GM23338 (cell line): ENCODE measurements around the gene C4orf17. TPM values are rescaled to one million over a fixed set of nuclear protein-coding genes. Genes with fewer than 3 reads are reported as not detected.

Experiments used
- ATAC-seq: fragments of 200-7000 bp; cut with Tn5 transposase; 3 replicates; pipeline ENCODE4 v1.9.1; 2020
- DNase-seq: peaks from one replicate; pipeline ENCODE4 v3.0.0-alpha.2; 2015; ENCODE audit warnings: low spot score
- H2AFZ ChIP-seq: fragments of 200-600 bp; sonication (generic); 2 replicates; pipeline ENCODE4 v1.8.0; 2016; ENCODE audit warnings: antibody characterized with exemption, mild to moderate bottlenecking, moderate library complexity
- H3F3A ChIP-seq: fragments of 200-600 bp; sonication (generic); replicated peaks from 2 replicates; pipeline ENCODE4 v1.8.0; 2017; ENCODE audit warnings: antibody characterized with exemption, mixed run types, low read depth
- H3K27ac ChIP-seq: fragments of 200-600 bp; sonication (generic); 2 replicates; pipeline ENCODE4 v1.6.1; 2016; ENCODE audit warnings: low read depth
- H3K27me3 ChIP-seq: fragments of 200-600 bp; sonication (generic); 2 replicates; pipeline ENCODE4 v1.8.0; 2016; ENCODE audit warnings: mild to moderate bottlenecking, mixed run types, moderate library complexity; ENCODE audit not compliant: insufficient read depth
- H3K36me3 ChIP-seq: fragments of 200-600 bp; sonication (generic); 2 replicates; pipeline ENCODE4 v1.8.0; 2016; ENCODE audit warnings: mild to moderate bottlenecking; ENCODE audit not compliant: insufficient read depth
- H3K4me1 ChIP-seq: fragments of 200-600 bp; sonication (generic); 2 replicates; pipeline ENCODE4 v1.8.0; 2016; ENCODE audit warnings: mild to moderate bottlenecking, moderate library complexity; ENCODE audit not compliant: insufficient read depth
- H3K4me2 ChIP-seq: fragments of 200-600 bp; sonication (generic); 2 replicates; pipeline ENCODE4 v1.7.1; 2017; ENCODE audit warnings: mixed run types
- H3K4me3 ChIP-seq: fragments of 200-600 bp; sonication (generic); 2 replicates; pipeline ENCODE4 v1.6.1; 2016; ENCODE audit warnings: mixed run types
- H3K79me2 ChIP-seq: fragments of 200-600 bp; sonication (generic); replicated peaks from 2 replicates; pipeline ENCODE4 v1.8.0; 2017; ENCODE audit warnings: mild to moderate bottlenecking; ENCODE audit not compliant: insufficient read depth
- H3K9me2 ChIP-seq: fragments of 200-600 bp; sonication (generic); 2 replicates; pipeline ENCODE4 v1.8.0; 2017; ENCODE audit not compliant: insufficient read depth
- H4K20me1 ChIP-seq: fragments of 200-600 bp; sonication (generic); replicated peaks from 2 replicates; pipeline ENCODE4 v1.8.0; 2017; ENCODE audit warnings: mild to moderate bottlenecking; ENCODE audit not compliant: insufficient read depth
- H3K27ac Mint-ChIP-seq: 2 replicates; pipeline ENCODE4 v1.8.0; 2020; ENCODE audit warnings: inconsistent platforms, mild to moderate bottlenecking, moderate library complexity, mixed read lengths
- H3K27me3 Mint-ChIP-seq: 3 replicates; pipeline ENCODE4 v1.8.0; 2022; ENCODE audit warnings: low read depth, mild to moderate bottlenecking, moderate library complexity, mixed read lengths, inconsistent platforms; ENCODE audit not compliant: insufficient read depth, poor library complexity
- H3K36me3 Mint-ChIP-seq: 3 replicates; pipeline ENCODE4 v1.8.0; 2021; ENCODE audit warnings: low read depth, mild to moderate bottlenecking, inconsistent platforms, moderate library complexity, mixed read lengths
- H3K4me1 Mint-ChIP-seq: 3 replicates; pipeline ENCODE4 v1.8.0; 2020; ENCODE audit warnings: mild to moderate bottlenecking, inconsistent platforms, mixed read lengths
- H3K4me3 Mint-ChIP-seq: 3 replicates; pipeline ENCODE4 v1.8.0; 2021; ENCODE audit warnings: moderate library complexity, mild to moderate bottlenecking, inconsistent platforms, mixed read lengths
- H3K9me3 Mint-ChIP-seq: 3 replicates; pipeline ENCODE4 v1.8.0; 2020; ENCODE audit warnings: moderate library complexity, mild to moderate bottlenecking, inconsistent platforms, mixed read lengths
- CREB1 ChIP-seq: fragments of 250-450 bp; sonication (Bioruptor Pico); IDR thresholded peaks from 2 replicates; pipeline ENCODE4 v1.5.0; 2020; ENCODE audit warnings: low read depth, mild to moderate bottlenecking, moderate library complexity
- EZH2 ChIP-seq: fragments of 200-600 bp; sonication (generic); IDR thresholded peaks from one replicate; pipeline ENCODE4 v1.8.0; 2017; ENCODE audit warnings: antibody characterized with exemption, mild to moderate bottlenecking, low read depth; ENCODE audit not compliant: unreplicated experiment
- EZH2phosphoT487 ChIP-seq: fragments of 200-600 bp; sonication (generic); IDR thresholded peaks from one replicate; pipeline ENCODE4 v1.8.1; 2018; ENCODE audit warnings: antibody characterized with exemption; ENCODE audit not compliant: unreplicated experiment
- JUNB ChIP-seq: IDR thresholded peaks from one replicate; pipeline ENCODE4 v1.6.1; 2016; ENCODE audit warnings: antibody characterized with exemption; ENCODE audit not compliant: unreplicated experiment
- NANOG ChIP-seq: IDR thresholded peaks from 2 replicates; pipeline ENCODE4 v1.6.1; 2016; ENCODE audit warnings: antibody characterized with exemption, borderline replicate concordance
- POLR2AphosphoS5 ChIP-seq: IDR thresholded peaks from 2 replicates; pipeline ENCODE4 v1.6.1; 2016; ENCODE audit warnings: antibody characterized with exemption, low read depth
- STAT1 ChIP-seq: IDR thresholded peaks from one replicate; pipeline ENCODE4 v1.6.1; 2016; ENCODE audit warnings: antibody characterized with exemption; ENCODE audit not compliant: unreplicated experiment
- ZNF114 ChIP-seq: fragments of 250-450 bp; sonication (Bioruptor Pico); IDR thresholded peaks from 2 replicates; pipeline ENCODE4 v1.5.0; 2020; ENCODE audit warnings: mild to moderate bottlenecking, moderate library complexity
- ZNF331 ChIP-seq: fragments of 250-450 bp; sonication (Bioruptor Pico); IDR thresholded peaks from 2 replicates; pipeline ENCODE4 v1.5.0; 2020; ENCODE audit warnings: low read depth, mild to moderate bottlenecking, moderate library complexity
- polyA plus RNA-seq: library from polyadenylated mRNA; unstranded; fragments of >200 nt; fragmentation: Nextera tagmentation; extraction: Ambion mirVana; gene quantifications from 2 replicates; pipeline ENCODE4 v1.2.1, GENCODE V29; 2016
- total RNA-seq: library from RNA; depleted of rRNA; stranded (reverse); fragments of >200 nt; shearing (Covaris generic); gene quantifications from 2 replicates; pipeline ENCODE4 v1.2.3, GENCODE V29; 2014
- TF ChIP-seq, protein P1 (sequence below): IDR thresholded peaks from one replicate; pipeline ENCODE4 v1.6.1; 2018; ENCODE audit warnings: antibody characterized with exemption; ENCODE audit not compliant: unreplicated experiment
- TF ChIP-seq, protein P2 (sequence below), 2 experiments: fragments of 200-600 bp in 1 of 2; sonication (generic) in 1 of 2; conservative IDR thresholded peaks; 2 replicates each; pipeline versions ENCODE4 v1.5.1 to v1.6.1; 2016 to 2017; ENCODE audit warnings: antibody characterized with exemption in 2 of 2, low read depth in 2 of 2, mild to moderate bottlenecking in 2 of 2, moderate library complexity in 1 of 2
- TF ChIP-seq, protein P3 (sequence below): fragments of 250-450 bp; sonication (Bioruptor Pico); IDR thresholded peaks from 2 replicates; pipeline ENCODE4 v1.5.0; 2020; ENCODE audit warnings: mild to moderate bottlenecking, moderate library complexity

C4orf17 gene
- total and polyA plus RNA-seq, 2 experiments from 2014 or later, result not detected

DNA sequence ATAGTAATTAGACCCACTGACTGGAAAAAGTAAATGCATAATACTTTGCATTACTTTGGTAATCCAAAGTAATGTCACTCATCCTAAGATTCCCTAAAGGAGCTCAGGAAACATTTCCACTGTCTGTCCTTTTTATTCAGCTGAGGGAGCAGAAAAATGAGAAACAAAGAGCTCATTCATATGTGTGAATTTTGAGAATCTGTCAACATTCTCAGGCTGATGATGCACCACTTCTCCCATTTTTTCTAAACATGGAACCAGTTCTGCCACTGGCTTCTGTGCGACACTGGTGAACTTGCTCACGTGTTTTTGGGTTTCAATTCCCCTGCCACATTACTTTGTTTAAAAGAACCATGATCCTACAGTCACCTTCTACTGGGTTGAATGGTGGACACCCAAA, 47.3 kb upstream of the C4orf17 start:
- H4K20me1 ChIP-seq, result no peaks in the 10 kb centered on the region
- no peaks in the 10 kb centered on the region for H3K9me3 Mint-ChIP-seq
- H3K4me3 Mint-ChIP-seq, result no peak overlapping the region
- H3K4me1 ChIP-seq, result 0 out of 2 replicates have a peak, but pooled peaks cover 4% of the 10 kb centered on the region
- no peak for DNase-seq
- H3F3A ChIP-seq, result no peaks in the 10 kb centered on the region
- H3K27me3 Mint-ChIP-seq, result peaks cover 3% of the 10 kb centered on the region
- ATAC-seq, result no peak
- H2AFZ ChIP-seq, result no peak overlapping the region
- no peaks in the 10 kb centered on the region for H3K36me3 Mint-ChIP-seq
- H3K4me2 ChIP-seq, result no peak overlapping the region
- H3K4me1 Mint-ChIP-seq, result peaks cover 9% of the 10 kb centered on the region
- H3K27ac Mint-ChIP-seq, result no peak overlapping the region
- no peak for TF ChIP-seq ZNF114
- TF ChIP-seq EZH2phosphoT487, result no peak
- no peak overlapping the region for H3K4me3 ChIP-seq
- no peaks in the 10 kb centered on the region for H3K9me2 ChIP-seq
- H3K27me3 ChIP-seq, result no peaks in the 10 kb centered on the region
- no peak overlapping the region for H3K27ac ChIP-seq
- no peaks in the 10 kb centered on the region for H3K36me3 ChIP-seq
- no peaks in the 10 kb centered on the region for H3K79me2 ChIP-seq

DNA sequence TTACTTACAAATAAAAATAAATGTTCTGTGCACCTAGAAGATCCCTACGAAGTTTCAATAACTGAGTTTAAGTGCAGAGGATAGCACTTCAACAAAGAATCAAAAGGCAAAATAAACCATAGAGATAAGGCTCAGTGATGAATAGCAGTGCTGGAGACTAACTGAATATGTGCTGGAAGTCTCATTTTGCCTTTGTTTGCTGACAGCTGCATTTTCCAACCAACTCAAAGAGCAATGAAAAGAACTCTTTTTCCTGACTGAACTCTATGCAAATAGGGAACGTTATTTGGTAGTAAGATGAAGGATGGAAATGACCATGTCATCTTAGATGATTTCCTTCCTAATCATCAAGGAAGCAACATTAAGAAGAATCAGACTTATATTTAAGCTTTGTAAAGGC, 42.9 kb upstream of the C4orf17 start:
- ATAC-seq (no peak), DNase-seq (no peak)
- H3K27me3 ChIP-seq, result no peaks in the 10 kb centered on the region
- H3K9me2 ChIP-seq, result no peaks in the 10 kb centered on the region
- peaks cover 3% of the 10 kb centered on the region for H3K27me3 Mint-ChIP-seq
- no peaks in the 10 kb centered on the region for H3K9me3 Mint-ChIP-seq
- H3K4me2 ChIP-seq, result no peak overlapping the region
- H3K4me1 ChIP-seq, result no peaks in the 10 kb centered on the region
- H2AFZ ChIP-seq, result no peak overlapping the region
- H3K4me1 Mint-ChIP-seq, result no peaks in the 10 kb centered on the region
- H3K79me2 ChIP-seq, result no peaks in the 10 kb centered on the region
- H3K27ac Mint-ChIP-seq, result no peak overlapping the region
- no peak overlapping the region for H3K4me3 ChIP-seq
- no peaks in the 10 kb centered on the region for H4K20me1 ChIP-seq
- no peak overlapping the region for H3K4me3 Mint-ChIP-seq
- no peaks in the 10 kb centered on the region for H3K36me3 ChIP-seq
- no peaks in the 10 kb centered on the region for H3F3A ChIP-seq
- no peak overlapping the region for H3K27ac ChIP-seq
- no peaks in the 10 kb centered on the region for H3K36me3 Mint-ChIP-seq
- no peak for TF ChIP-seq POLR2AphosphoS5
- TF ChIP-seq CREB1 (CRISPR knock-in tag), result no peak
- TF ChIP-seq ZNF331, result no peak
- no peak for TF ChIP-seq NANOG
- no peak for TF ChIP-seq JUNB
- TF ChIP-seq, protein P1, sequence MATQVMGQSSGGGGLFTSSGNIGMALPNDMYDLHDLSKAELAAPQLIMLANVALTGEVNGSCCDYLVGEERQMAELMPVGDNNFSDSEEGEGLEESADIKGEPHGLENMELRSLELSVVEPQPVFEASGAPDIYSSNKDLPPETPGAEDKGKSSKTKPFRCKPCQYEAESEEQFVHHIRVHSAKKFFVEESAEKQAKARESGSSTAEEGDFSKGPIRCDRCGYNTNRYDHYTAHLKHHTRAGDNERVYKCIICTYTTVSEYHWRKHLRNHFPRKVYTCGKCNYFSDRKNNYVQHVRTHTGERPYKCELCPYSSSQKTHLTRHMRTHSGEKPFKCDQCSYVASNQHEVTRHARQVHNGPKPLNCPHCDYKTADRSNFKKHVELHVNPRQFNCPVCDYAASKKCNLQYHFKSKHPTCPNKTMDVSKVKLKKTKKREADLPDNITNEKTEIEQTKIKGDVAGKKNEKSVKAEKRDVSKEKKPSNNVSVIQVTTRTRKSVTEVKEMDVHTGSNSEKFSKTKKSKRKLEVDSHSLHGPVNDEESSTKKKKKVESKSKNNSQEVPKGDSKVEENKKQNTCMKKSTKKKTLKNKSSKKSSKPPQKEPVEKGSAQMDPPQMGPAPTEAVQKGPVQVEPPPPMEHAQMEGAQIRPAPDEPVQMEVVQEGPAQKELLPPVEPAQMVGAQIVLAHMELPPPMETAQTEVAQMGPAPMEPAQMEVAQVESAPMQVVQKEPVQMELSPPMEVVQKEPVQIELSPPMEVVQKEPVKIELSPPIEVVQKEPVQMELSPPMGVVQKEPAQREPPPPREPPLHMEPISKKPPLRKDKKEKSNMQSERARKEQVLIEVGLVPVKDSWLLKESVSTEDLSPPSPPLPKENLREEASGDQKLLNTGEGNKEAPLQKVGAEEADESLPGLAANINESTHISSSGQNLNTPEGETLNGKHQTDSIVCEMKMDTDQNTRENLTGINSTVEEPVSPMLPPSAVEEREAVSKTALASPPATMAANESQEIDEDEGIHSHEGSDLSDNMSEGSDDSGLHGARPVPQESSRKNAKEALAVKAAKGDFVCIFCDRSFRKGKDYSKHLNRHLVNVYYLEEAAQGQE, result no peak
- TF ChIP-seq EZH2phosphoT487, result no peak
- no peak for TF ChIP-seq STAT1
- TF ChIP-seq EZH2, result no peak
- TF ChIP-seq, protein P2, sequence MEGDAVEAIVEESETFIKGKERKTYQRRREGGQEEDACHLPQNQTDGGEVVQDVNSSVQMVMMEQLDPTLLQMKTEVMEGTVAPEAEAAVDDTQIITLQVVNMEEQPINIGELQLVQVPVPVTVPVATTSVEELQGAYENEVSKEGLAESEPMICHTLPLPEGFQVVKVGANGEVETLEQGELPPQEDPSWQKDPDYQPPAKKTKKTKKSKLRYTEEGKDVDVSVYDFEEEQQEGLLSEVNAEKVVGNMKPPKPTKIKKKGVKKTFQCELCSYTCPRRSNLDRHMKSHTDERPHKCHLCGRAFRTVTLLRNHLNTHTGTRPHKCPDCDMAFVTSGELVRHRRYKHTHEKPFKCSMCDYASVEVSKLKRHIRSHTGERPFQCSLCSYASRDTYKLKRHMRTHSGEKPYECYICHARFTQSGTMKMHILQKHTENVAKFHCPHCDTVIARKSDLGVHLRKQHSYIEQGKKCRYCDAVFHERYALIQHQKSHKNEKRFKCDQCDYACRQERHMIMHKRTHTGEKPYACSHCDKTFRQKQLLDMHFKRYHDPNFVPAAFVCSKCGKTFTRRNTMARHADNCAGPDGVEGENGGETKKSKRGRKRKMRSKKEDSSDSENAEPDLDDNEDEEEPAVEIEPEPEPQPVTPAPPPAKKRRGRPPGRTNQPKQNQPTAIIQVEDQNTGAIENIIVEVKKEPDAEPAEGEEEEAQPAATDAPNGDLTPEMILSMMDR (conservative IDR thresholded peaks at IDR 0.05; ENCODE audit: low read depth in 2 of 2), result no peak
- TF ChIP-seq, protein P3, sequence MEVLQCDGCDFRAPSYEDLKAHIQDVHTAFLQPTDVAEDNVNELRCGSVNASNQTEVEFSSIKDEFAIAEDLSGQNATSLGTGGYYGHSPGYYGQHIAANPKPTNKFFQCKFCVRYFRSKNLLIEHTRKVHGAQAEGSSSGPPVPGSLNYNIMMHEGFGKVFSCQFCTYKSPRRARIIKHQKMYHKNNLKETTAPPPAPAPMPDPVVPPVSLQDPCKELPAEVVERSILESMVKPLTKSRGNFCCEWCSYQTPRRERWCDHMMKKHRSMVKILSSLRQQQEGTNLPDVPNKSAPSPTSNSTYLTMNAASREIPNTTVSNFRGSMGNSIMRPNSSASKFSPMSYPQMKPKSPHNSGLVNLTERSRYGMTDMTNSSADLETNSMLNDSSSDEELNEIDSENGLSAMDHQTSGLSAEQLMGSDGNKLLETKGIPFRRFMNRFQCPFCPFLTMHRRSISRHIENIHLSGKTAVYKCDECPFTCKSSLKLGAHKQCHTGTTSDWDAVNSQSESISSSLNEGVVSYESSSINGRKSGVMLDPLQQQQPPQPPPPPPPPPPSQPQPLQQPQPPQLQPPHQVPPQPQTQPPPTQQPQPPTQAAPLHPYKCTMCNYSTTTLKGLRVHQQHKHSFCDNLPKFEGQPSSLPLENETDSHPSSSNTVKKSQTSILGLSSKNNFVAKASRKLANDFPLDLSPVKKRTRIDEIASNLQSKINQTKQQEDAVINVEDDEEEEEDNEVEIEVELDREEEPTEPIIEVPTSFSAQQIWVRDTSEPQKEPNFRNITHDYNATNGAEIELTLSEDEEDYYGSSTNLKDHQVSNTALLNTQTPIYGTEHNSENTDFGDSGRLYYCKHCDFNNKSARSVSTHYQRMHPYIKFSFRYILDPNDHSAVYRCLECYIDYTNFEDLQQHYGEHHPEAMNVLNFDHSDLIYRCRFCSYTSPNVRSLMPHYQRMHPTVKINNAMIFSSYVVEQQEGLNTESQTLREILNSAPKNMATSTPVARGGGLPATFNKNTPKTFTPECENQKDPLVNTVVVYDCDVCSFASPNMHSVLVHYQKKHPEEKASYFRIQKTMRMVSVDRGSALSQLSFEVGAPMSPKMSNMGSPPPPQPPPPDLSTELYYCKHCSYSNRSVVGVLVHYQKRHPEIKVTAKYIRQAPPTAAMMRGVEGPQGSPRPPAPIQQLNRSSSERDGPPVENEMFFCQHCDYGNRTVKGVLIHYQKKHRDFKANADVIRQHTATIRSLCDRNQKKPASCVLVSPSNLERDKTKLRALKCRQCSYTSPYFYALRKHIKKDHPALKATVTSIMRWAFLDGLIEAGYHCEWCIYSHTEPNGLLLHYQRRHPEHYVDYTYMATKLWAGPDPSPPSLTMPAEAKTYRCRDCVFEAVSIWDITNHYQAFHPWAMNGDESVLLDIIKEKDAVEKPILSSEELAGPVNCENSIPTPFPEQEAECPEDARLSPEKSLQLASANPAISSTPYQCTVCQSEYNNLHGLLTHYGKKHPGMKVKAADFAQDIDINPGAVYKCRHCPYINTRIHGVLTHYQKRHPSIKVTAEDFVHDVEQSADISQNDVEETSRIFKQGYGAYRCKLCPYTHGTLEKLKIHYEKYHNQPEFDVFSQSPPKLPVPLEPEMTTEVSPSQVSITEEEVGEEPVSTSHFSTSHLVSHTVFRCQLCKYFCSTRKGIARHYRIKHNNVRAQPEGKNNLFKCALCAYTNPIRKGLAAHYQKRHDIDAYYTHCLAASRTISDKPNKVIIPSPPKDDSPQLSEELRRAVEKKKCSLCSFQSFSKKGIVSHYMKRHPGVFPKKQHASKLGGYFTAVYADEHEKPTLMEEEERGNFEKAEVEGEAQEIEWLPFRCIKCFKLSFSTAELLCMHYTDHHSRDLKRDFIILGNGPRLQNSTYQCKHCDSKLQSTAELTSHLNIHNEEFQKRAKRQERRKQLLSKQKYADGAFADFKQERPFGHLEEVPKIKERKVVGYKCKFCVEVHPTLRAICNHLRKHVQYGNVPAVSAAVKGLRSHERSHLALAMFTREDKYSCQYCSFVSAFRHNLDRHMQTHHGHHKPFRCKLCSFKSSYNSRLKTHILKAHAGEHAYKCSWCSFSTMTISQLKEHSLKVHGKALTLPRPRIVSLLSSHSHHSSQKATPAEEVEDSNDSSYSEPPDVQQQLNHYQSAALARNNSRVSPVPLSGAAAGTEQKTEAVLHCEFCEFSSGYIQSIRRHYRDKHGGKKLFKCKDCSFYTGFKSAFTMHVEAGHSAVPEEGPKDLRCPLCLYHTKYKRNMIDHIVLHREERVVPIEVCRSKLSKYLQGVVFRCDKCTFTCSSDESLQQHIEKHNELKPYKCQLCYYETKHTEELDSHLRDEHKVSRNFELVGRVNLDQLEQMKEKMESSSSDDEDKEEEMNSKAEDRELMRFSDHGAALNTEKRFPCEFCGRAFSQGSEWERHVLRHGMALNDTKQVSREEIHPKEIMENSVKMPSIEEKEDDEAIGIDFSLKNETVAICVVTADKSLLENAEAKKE (CRISPR knock-in tag), result no peak
- no peak for TF ChIP-seq ZNF114
